CD14-positive monocyte (primary cell): ENCODE measurements around the gene NTNG1. TPM values are rescaled to one million over a fixed set of nuclear protein-coding genes. Genes with fewer than 3 reads are reported as not detected.

Experiments used
- DNase-seq, 3 donors: peaks; one replicate each; pipeline ENCODE4 v3.0.0-alpha.2; 2011 to 2022
- H2AFZ ChIP-seq: 2 replicates; pipeline ENCODE4 v1.6.0; 2012; ENCODE audit warnings: mild to moderate bottlenecking, low read depth, low read length, inconsistent platforms; ENCODE audit not compliant: insufficient read depth, poor library complexity, severe bottlenecking
- H3K27ac ChIP-seq, 2 donors: 1 replicate in 1 of 2; 2 replicates in 1 of 2; pipeline ENCODE4 v1.5.1; 2012 to 2013; ENCODE audit warnings: low read length in 2 of 2, control low read depth in 1 of 2, inconsistent platforms in 1 of 2, low read depth in 1 of 2, mild to moderate bottlenecking in 1 of 2
- H3K27me3 ChIP-seq, 2 donors: one replicate each; pipeline versions ENCODE4 v1.6.0 to v1.6.1; 2011 to 2013; ENCODE audit warnings: low read length in 2 of 2; ENCODE audit not compliant: control insufficient read depth in 2 of 2, insufficient read depth in 2 of 2
- H3K36me3 ChIP-seq, 2 donors: replicated peaks in 1 of 2; 1 replicate in 1 of 2; 2 replicates in 1 of 2; pipeline versions ENCODE4 v1.5.1 to v1.6.1; 2012 to 2013; ENCODE audit warnings: low read length in 2 of 2, control low read depth in 1 of 2, inconsistent platforms in 1 of 2, mild to moderate bottlenecking in 1 of 2; ENCODE audit not compliant: insufficient read depth in 2 of 2, control insufficient read depth in 1 of 2
- H3K4me1 ChIP-seq, 2 donors: 1 replicate in 1 of 2; 2 replicates in 1 of 2; pipeline versions ENCODE4 v1.5.1 to v1.6.1; 2012 to 2013; ENCODE audit warnings: low read length in 2 of 2, control low read depth in 1 of 2, inconsistent platforms in 1 of 2, mild to moderate bottlenecking in 1 of 2, moderate library complexity in 1 of 2; ENCODE audit not compliant: insufficient read depth in 2 of 2, control insufficient read depth in 1 of 2
- H3K4me2 ChIP-seq: replicated peaks from 2 replicates; pipeline ENCODE3; 2012; ENCODE audit warnings: low read length, moderate library complexity, mild to moderate bottlenecking; ENCODE audit not compliant: poor library complexity, severe bottlenecking; ENCODE audit errors: extremely low read depth
- H3K4me3 ChIP-seq, 3 experiments: fragments of 200-600 bp in 1 of 3; sonication (generic) in 1 of 3; replicated peaks in 1 of 3; 1 replicate in 2 of 3; 2 replicates in 1 of 3; pipeline ENCODE4 v1.5.1; 2011 to 2013; ENCODE audit warnings: low read length in 3 of 3, mild to moderate bottlenecking in 3 of 3, control low read depth in 2 of 3, low read depth in 2 of 3, inconsistent platforms in 1 of 3, moderate library complexity in 1 of 3
- H3K79me2 ChIP-seq: 2 replicates; pipeline ENCODE4 v1.6.0; 2012; ENCODE audit warnings: mild to moderate bottlenecking, control low read depth, inconsistent platforms, low read length, moderate library complexity; ENCODE audit not compliant: insufficient read depth
- H3K9ac ChIP-seq: 2 replicates; pipeline ENCODE4 v1.6.0; 2017; ENCODE audit warnings: low read length, mild to moderate bottlenecking; ENCODE audit not compliant: insufficient read depth, poor library complexity, severe bottlenecking
- H3K9me3 ChIP-seq, 2 donors: replicated peaks in 1 of 2; 1 replicate in 1 of 2; 2 replicates in 1 of 2; pipeline versions ENCODE4 v1.5.1 to v1.6.1; 2012 to 2013; ENCODE audit warnings: low read length in 2 of 2, control low read depth in 1 of 2; ENCODE audit not compliant: control insufficient read depth in 1 of 2, insufficient read depth in 1 of 2
- H4K20me1 ChIP-seq: 2 replicates; pipeline ENCODE4 v1.6.0; 2012; ENCODE audit warnings: mild to moderate bottlenecking, low read length, control low read depth, moderate library complexity; ENCODE audit not compliant: insufficient read depth
- H3K27ac Mint-ChIP-seq, 7 donors: one replicate each; pipeline ENCODE4 v1.8.0; 2020; ENCODE audit warnings: mild to moderate bottlenecking in 7 of 7, mixed read lengths in 7 of 7, moderate library complexity in 6 of 7, inconsistent platforms in 2 of 7
- H3K27me3 Mint-ChIP-seq, 3 donors: one replicate each; pipeline ENCODE4 v1.8.0; 2021 to 2022; ENCODE audit warnings: low read depth in 3 of 3, mild to moderate bottlenecking in 3 of 3, mixed read lengths in 3 of 3, moderate library complexity in 3 of 3, inconsistent platforms in 1 of 3
- H3K36me3 Mint-ChIP-seq, 2 donors: one replicate each; pipeline ENCODE4 v1.8.0; 2020; ENCODE audit warnings: mixed read lengths in 2 of 2, inconsistent platforms in 1 of 2, mild to moderate bottlenecking in 1 of 2
- H3K4me1 Mint-ChIP-seq: one replicate; pipeline ENCODE4 v1.8.0; 2020; ENCODE audit warnings: mild to moderate bottlenecking, mixed read lengths
- H3K4me3 Mint-ChIP-seq, 2 donors: one replicate each; pipeline ENCODE4 v1.8.0; 2020; ENCODE audit warnings: mild to moderate bottlenecking in 2 of 2, mixed read lengths in 2 of 2, moderate library complexity in 1 of 2
- H3K9me3 Mint-ChIP-seq, 7 donors: one replicate each; pipeline ENCODE4 v1.8.0; 2020 to 2022; ENCODE audit warnings: mixed read lengths in 7 of 7, mild to moderate bottlenecking in 6 of 7, moderate library complexity in 6 of 7, inconsistent platforms in 2 of 7
- CTCF ChIP-seq: fragments of 200-600 bp; IDR thresholded peaks from one replicate; pipeline ENCODE4 v1.8.0; 2022; ENCODE audit warnings: antibody characterized with exemption, mild to moderate bottlenecking
- WGBS: methylation state at CpG from one replicate; pipeline ENCODE4 v1.1.5; 2013; ENCODE audit warnings: missing lambda C conversion rate; ENCODE audit not compliant: insufficient coverage; 5-methylcytosine and 5-hydroxymethylcytosine counted together
- intact Hi-C, 2 donors: fragments of 100-400 bp; cut with micrococcal nuclease; formaldehyde crosslinking; loops; one replicate each; pipeline versions ENCODE4 v1.15.0 to v1.15.1; 2023
- polyA plus RNA-seq, 3 donors: library from polyadenylated mRNA; depleted of rRNA in 1 of 3; unstranded in 2 of 3; stranded (reverse) in 1 of 3; fragments of 300-500 nt in 2 of 3; fragments of >200 nt in 1 of 3; fragmentation: Illumina TruSeq in 2 of 3; gene quantifications; 1 replicate in 2 of 3; 2 replicates in 1 of 3; pipeline ENCODE4 v1.2.3, GENCODE V29; 2012 to 2021

NTNG1 gene
- polyA plus RNA-seq, 3 donors: not detected

- H4K20me1 ChIP-seq: no peaks in the 10 kb centered on the region
- 88% methylated on average over 4 of the region's 7 CpGs for WGBS
- H3K27ac ChIP-seq: no peak overlapping the region
- no peak overlapping the region for H3K9ac ChIP-seq
- no peak overlapping the region for H3K4me3 ChIP-seq
- no peaks in the 10 kb centered on the region for H3K9me3 ChIP-seq
- H3K4me1 ChIP-seq: no peaks in the 10 kb centered on the region
- H3K27me3 ChIP-seq: no peaks in the 10 kb centered on the region
- intact Hi-C loops: no loop called here
- H3K27me3 Mint-ChIP-seq: peaks cover 0 to 1% (median 0%) of the 10 kb centered on the region in 3 donors
- no peak for TF ChIP-seq CTCF
- no peak overlapping the region for H2AFZ ChIP-seq
- H3K36me3 Mint-ChIP-seq: no peaks in the 10 kb centered on the region
- no peak for DNase-seq
- no peak overlapping the region for H3K4me2 ChIP-seq
- peaks cover 0 to 4% (median 0%) of the 10 kb centered on the region in 7 donors for H3K9me3 Mint-ChIP-seq
- H3K36me3 ChIP-seq: no peaks in the 10 kb centered on the region
- H3K27ac Mint-ChIP-seq: no peak overlapping the region
- H3K4me1 Mint-ChIP-seq: no peaks in the 10 kb centered on the region
- H3K79me2 ChIP-seq: no peaks in the 10 kb centered on the region
- H3K4me3 Mint-ChIP-seq: no peak overlapping the region
Observed at GRCh38 chr1:107243461-107243860, 102.6 kb downstream of the NTNG1 start.

- H3K4me2 ChIP-seq: no peak overlapping the region
- no peaks in the 10 kb centered on the region for H3K27me3 ChIP-seq
- H3K4me3 ChIP-seq: no peak overlapping the region
- no peaks in the 10 kb centered on the region for H3K4me1 Mint-ChIP-seq
- H3K36me3 ChIP-seq: no peaks in the 10 kb centered on the region
- no peaks in the 10 kb centered on the region for H3K36me3 Mint-ChIP-seq
- intact Hi-C loops: no loop called here
- H3K27me3 Mint-ChIP-seq: peaks cover 0 to 1% (median 0%) of the 10 kb centered on the region in 3 donors
- no peaks in the 10 kb centered on the region for H3K9me3 ChIP-seq
- no peak overlapping the region for H3K27ac ChIP-seq
- H3K27ac Mint-ChIP-seq: no peak overlapping the region
- H3K9me3 Mint-ChIP-seq: peaks cover 0 to 2% (median 0%) of the 10 kb centered on the region in 7 donors
- no peak overlapping the region for H3K9ac ChIP-seq
- no peak for TF ChIP-seq CTCF
- DNase-seq: no peak
- 37% methylated on average over 4 of the region's 7 CpGs for WGBS
- no peaks in the 10 kb centered on the region for H3K4me1 ChIP-seq
- no peak overlapping the region for H3K4me3 Mint-ChIP-seq
- H3K79me2 ChIP-seq: no peaks in the 10 kb centered on the region
- H4K20me1 ChIP-seq: no peaks in the 10 kb centered on the region
- H2AFZ ChIP-seq: no peak overlapping the region
Observed at GRCh38 chr1:107244709-107245500, 104.1 kb downstream of the NTNG1 start.
